ENCODE results near the gene ITIH6.

DNA sequence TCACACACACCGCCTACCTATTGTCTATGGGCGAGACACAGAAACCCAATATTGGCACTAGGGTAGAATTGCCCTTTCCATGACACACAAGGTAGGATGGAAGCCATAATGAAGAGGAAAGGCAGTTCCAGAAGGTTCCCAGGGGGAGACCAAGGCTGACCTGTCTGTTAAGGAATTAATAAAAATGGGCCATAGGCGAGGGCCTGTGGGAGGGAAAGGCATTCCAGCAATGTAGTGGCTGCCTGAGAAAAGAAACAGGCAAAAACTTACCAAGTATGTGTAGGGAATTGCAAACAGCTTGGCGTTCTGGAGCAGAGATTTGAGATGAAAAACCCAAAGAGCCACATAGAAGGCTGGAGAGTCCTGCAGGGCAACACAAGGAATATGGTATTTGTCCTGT, 28.5 kb upstream of the ITIH6 start:
- TF ChIP-seq, protein P1, sequence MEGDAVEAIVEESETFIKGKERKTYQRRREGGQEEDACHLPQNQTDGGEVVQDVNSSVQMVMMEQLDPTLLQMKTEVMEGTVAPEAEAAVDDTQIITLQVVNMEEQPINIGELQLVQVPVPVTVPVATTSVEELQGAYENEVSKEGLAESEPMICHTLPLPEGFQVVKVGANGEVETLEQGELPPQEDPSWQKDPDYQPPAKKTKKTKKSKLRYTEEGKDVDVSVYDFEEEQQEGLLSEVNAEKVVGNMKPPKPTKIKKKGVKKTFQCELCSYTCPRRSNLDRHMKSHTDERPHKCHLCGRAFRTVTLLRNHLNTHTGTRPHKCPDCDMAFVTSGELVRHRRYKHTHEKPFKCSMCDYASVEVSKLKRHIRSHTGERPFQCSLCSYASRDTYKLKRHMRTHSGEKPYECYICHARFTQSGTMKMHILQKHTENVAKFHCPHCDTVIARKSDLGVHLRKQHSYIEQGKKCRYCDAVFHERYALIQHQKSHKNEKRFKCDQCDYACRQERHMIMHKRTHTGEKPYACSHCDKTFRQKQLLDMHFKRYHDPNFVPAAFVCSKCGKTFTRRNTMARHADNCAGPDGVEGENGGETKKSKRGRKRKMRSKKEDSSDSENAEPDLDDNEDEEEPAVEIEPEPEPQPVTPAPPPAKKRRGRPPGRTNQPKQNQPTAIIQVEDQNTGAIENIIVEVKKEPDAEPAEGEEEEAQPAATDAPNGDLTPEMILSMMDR (IDR thresholded peaks at IDR 0.05): no peak
- TF ChIP-seq POLR2A (IDR thresholded peaks at IDR 0.05): no peak

Data from body of pancreas (tissue), 4 donors.